B cell (primary cell): ENCODE results near the gene MAST2. TPM values are rescaled to one million over a fixed set of nuclear protein-coding genes. Genes with fewer than 3 reads are reported as not detected.

Source experiments
- ATAC-seq: fragments of 200-7000 bp; cut with Tn5 transposase; one replicate; pipeline ENCODE4 v1.10.0; 2021; ENCODE audit warnings: low read depth, mild to moderate bottlenecking, moderate number of reproducible peaks, moderate library complexity
- CTCF ChIA-PET: fragments of 350-600 bp; sonication (Branson Sonifier 250); formaldehyde crosslinking; loops from one replicate; lab custom pipeline; 2021; ENCODE audit warnings: antibody characterized with exemption, inconsistent platforms; lab: Charles Lee
- POLR2A ChIA-PET: fragments of 350-600 bp; sonication (Branson Sonifier 250); formaldehyde crosslinking; loops from one replicate; lab custom pipeline; 2021; ENCODE audit warnings: antibody characterized with exemption; lab: Charles Lee
- DNase-seq: peaks from one replicate; pipeline ENCODE4 v3.0.0; 2013
- H2AFZ ChIP-seq: 2 replicates; pipeline ENCODE4 v1.6.1; 2012; ENCODE audit warnings: mild to moderate bottlenecking, low read depth, low read length; ENCODE audit not compliant: insufficient read depth, poor library complexity, severe bottlenecking
- H3K27ac ChIP-seq, 2 donors: 1 replicate in 1 of 2; 2 replicates in 1 of 2; pipeline ENCODE4 v1.5.1; 2012 to 2013; ENCODE audit warnings: low read length in 2 of 2, mild to moderate bottlenecking in 2 of 2, moderate library complexity in 1 of 2
- H3K27me3 ChIP-seq, 4 experiments: fragments of 200-600 bp in 1 of 4; sonication (generic) in 1 of 4; replicated peaks in 1 of 4; 1 replicate in 2 of 4; 2 replicates in 2 of 4; pipeline versions ENCODE4 v1.6.1 to v1.7.0; 2013 to 2016; ENCODE audit warnings: low read length in 3 of 4, mild to moderate bottlenecking in 2 of 4, mixed read lengths in 1 of 4, moderate library complexity in 1 of 4; ENCODE audit not compliant: insufficient read depth in 4 of 4, control insufficient read depth in 3 of 4; ENCODE audit errors: control extremely low read depth in 1 of 4
- H3K36me3 ChIP-seq, 2 experiments: replicated peaks in 1 of 2; 1 replicate in 1 of 2; 2 replicates in 1 of 2; pipeline versions ENCODE4 v1.6.1 to v1.7.1; 2013; ENCODE audit warnings: low read length in 1 of 2; ENCODE audit not compliant: insufficient read depth in 2 of 2, control insufficient read depth in 1 of 2; ENCODE audit errors: control extremely low read depth in 1 of 2, extremely low read depth in 1 of 2
- H3K4me1 ChIP-seq, 2 donors: fragments of 200-600 bp in 1 of 2; sonication (generic) in 1 of 2; 1 replicate in 1 of 2; 2 replicates in 1 of 2; pipeline versions ENCODE4 v1.5.1 to v1.6.1; 2013 to 2017; ENCODE audit warnings: low read length in 2 of 2; ENCODE audit not compliant: control insufficient read depth in 2 of 2, insufficient read depth in 2 of 2
- H3K4me2 ChIP-seq: replicated peaks from 2 replicates; pipeline ENCODE3; 2012; ENCODE audit warnings: mild to moderate bottlenecking, low read depth, low read length; ENCODE audit not compliant: poor library complexity, severe bottlenecking
- H3K4me3 ChIP-seq, 5 experiments: fragments of 200-600 bp in 1 of 5; sonication (generic) in 1 of 5; 1 replicate in 3 of 5; 2 replicates in 2 of 5; pipeline versions ENCODE4 v1.5.1 to v1.7.0; 2011 to 2016; ENCODE audit warnings: low read length in 4 of 5, mild to moderate bottlenecking in 4 of 5, low read depth in 2 of 5, control low read depth in 1 of 5, moderate library complexity in 1 of 5; ENCODE audit not compliant: insufficient read depth in 1 of 5; ENCODE audit errors: control extremely low read depth in 1 of 5, extremely low read depth in 1 of 5
- H3K79me2 ChIP-seq: fragments of 200-600 bp; sonication (generic); one replicate; pipeline ENCODE4 v1.6.0; 2016; ENCODE audit warnings: low read length; ENCODE audit not compliant: control insufficient read depth, insufficient read depth
- H3K9ac ChIP-seq: fragments of 200-600 bp; sonication (generic); 2 replicates; pipeline ENCODE4 v1.6.1; 2017; ENCODE audit warnings: mild to moderate bottlenecking, low read length, moderate library complexity
- H3K9me3 ChIP-seq, 3 donors: one replicate each; pipeline versions ENCODE4 v1.6.1 to v1.7.1; 2013; ENCODE audit warnings: low read length in 2 of 3; ENCODE audit not compliant: control insufficient read depth in 2 of 3, insufficient read depth in 1 of 3; ENCODE audit errors: control extremely low read depth in 1 of 3
- H4K20me1 ChIP-seq: 2 replicates; pipeline ENCODE4 v1.6.0; 2012; ENCODE audit warnings: mild to moderate bottlenecking, low read length; ENCODE audit not compliant: insufficient read depth, control insufficient read depth, poor library complexity, severe bottlenecking
- H3K27ac Mint-ChIP-seq: one replicate; pipeline ENCODE4 v1.8.0; 2021; ENCODE audit warnings: mixed read lengths
- H3K27me3 Mint-ChIP-seq: one replicate; pipeline ENCODE4 v1.8.0; 2021; ENCODE audit warnings: mixed read lengths
- H3K4me1 Mint-ChIP-seq: one replicate; pipeline ENCODE4 v1.8.0; 2021; ENCODE audit warnings: mixed read lengths
- H3K4me3 Mint-ChIP-seq: one replicate; pipeline ENCODE4 v1.8.0; 2021; ENCODE audit warnings: mixed read lengths
- H3K9me3 Mint-ChIP-seq: one replicate; pipeline ENCODE4 v1.8.0; 2022; ENCODE audit warnings: mixed read lengths; ENCODE audit not compliant: insufficient read depth
- EZH2 ChIP-seq: IDR thresholded peaks from 2 replicates; pipeline ENCODE4 v1.6.1; 2012; ENCODE audit warnings: borderline replicate concordance, low read depth, mild to moderate bottlenecking, moderate library complexity, low read length; ENCODE audit not compliant: insufficient read depth, poor library complexity, severe bottlenecking
- WGBS: methylation state at CpG from one replicate; pipeline ENCODE4 v1.1.5; 2013; ENCODE audit warnings: missing lambda C conversion rate; ENCODE audit not compliant: insufficient coverage; 5-methylcytosine and 5-hydroxymethylcytosine counted together
- intact Hi-C: fragments of 100-400 bp; cut with micrococcal nuclease; formaldehyde crosslinking; loops from one replicate; pipeline ENCODE4 v1.10.0; 2022
- polyA plus RNA-seq: library from polyadenylated mRNA; depleted of rRNA; stranded (reverse); fragments of >200 nt; gene quantifications from 2 replicates; pipeline ENCODE4 v1.2.3, GENCODE V29; 2012
- total RNA-seq, 2 donors: library from RNA; stranded (reverse); fragments of 120-200 nt in 1 of 2; gene quantifications; 1 replicate in 1 of 2; 2 replicates in 1 of 2; pipeline versions ENCODE4 v1.2.3 to v1.2.4, GENCODE V29; 2013 to 2022
- TF ChIP-seq, protein P1 (sequence below): fragments of 200-600 bp; IDR thresholded peaks from one replicate; pipeline ENCODE4 v1.8.0; 2022; ENCODE audit warnings: antibody characterized with exemption, mild to moderate bottlenecking

Gene MAST2
- total and polyA plus RNA-seq, 2 donors (not counting 1 experiment from before 2014, with no cell fraction given) = 12.5 to 23.3 TPM

DNA sequence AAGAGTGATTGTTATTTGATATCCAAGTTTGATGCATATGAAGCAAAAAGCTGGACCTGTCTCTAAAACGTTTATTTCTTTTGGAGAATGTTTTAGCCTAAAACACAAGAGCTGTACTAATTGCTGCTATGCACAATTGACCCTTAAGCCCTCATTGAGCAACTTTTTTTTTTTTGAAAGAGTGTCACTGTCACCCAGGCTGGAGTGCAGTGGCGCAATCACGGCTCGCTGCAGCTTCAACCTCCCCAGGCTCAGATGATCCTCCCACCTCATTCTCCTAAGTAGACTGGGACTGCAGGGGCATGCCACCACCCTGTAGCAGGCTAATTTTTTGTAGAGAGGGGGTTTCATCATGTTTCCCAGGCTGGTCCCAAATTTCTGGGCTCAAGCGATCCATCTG lies 199.9 kb downstream of the MAST2 start:
- H3K27me3 Mint-ChIP-seq = no peaks in the 10 kb centered on the region
- Histone ChIP-seq H3K36me3 (peaks cover 0 to 2% of the 10 kb centered on the region in 2 experiments), H3K9ac (no peak overlapping the region), H3K4me1 (no peaks in the 10 kb centered on the region), H3K9me3 (no peaks in the 10 kb centered on the region), H2AFZ (no peak overlapping the region), H4K20me1 (no peaks in the 10 kb centered on the region), H3K4me2 (no peak overlapping the region), H3K27ac (no peak overlapping the region), H3K4me3 (no peak overlapping the region), H3K79me2 (no peaks in the 10 kb centered on the region), H3K27me3 (no peaks in the 10 kb centered on the region)
- ATAC-seq (no peak), DNase-seq (no peak)
- CTCF ChIA-PET = no interaction called here
- 100% methylated on average over 1 of the region's 5 CpGs for WGBS
- H3K27ac Mint-ChIP-seq = no peak overlapping the region
- H3K9me3 Mint-ChIP-seq = no peaks in the 10 kb centered on the region
- H3K4me1 Mint-ChIP-seq = no peaks in the 10 kb centered on the region
- POLR2A ChIA-PET = no interaction called here
- TF ChIP-seq EZH2 = no peak
- TF ChIP-seq, protein P1, sequence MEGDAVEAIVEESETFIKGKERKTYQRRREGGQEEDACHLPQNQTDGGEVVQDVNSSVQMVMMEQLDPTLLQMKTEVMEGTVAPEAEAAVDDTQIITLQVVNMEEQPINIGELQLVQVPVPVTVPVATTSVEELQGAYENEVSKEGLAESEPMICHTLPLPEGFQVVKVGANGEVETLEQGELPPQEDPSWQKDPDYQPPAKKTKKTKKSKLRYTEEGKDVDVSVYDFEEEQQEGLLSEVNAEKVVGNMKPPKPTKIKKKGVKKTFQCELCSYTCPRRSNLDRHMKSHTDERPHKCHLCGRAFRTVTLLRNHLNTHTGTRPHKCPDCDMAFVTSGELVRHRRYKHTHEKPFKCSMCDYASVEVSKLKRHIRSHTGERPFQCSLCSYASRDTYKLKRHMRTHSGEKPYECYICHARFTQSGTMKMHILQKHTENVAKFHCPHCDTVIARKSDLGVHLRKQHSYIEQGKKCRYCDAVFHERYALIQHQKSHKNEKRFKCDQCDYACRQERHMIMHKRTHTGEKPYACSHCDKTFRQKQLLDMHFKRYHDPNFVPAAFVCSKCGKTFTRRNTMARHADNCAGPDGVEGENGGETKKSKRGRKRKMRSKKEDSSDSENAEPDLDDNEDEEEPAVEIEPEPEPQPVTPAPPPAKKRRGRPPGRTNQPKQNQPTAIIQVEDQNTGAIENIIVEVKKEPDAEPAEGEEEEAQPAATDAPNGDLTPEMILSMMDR = no peak
- intact Hi-C loops = no loop called here
- H3K4me3 Mint-ChIP-seq = no peak overlapping the region

DNA sequence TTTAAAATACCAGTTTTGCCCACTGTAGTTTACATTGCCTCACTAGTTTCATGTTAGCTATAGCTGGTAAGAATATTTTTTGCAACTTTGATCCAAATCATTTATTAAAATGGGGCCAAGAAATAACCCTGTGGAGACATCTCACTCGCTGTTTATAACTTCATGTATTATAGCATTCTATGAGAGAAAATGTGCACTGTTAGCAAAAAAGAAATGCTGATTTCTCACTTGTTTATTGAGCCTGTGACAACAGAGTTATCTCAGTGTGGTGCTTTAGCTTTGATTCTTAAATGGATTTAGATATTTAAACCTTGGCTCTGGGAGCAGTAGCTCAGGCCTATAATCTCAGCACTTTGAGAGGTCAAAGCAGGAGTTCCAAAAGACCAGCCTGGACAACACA lies 201.1 kb downstream of the MAST2 start:
- no peaks in the 10 kb centered on the region for H3K9me3 Mint-ChIP-seq
- no peak overlapping the region for H3K4me3 Mint-ChIP-seq
- Histone ChIP-seq H3K4me1 (no peaks in the 10 kb centered on the region), H3K4me2 (no peak overlapping the region), H3K4me3 (no peak overlapping the region), H3K79me2 (no peaks in the 10 kb centered on the region), H4K20me1 (no peaks in the 10 kb centered on the region), H3K9me3 (no peaks in the 10 kb centered on the region), H3K27me3 (no peaks in the 10 kb centered on the region), H3K36me3 (peaks cover 0 to 2% of the 10 kb centered on the region in 2 experiments), H3K27ac (no peak overlapping the region), H2AFZ (no peak overlapping the region), H3K9ac (no peak overlapping the region)
- H3K27ac Mint-ChIP-seq = no peak overlapping the region
- ATAC-seq (no peak), DNase-seq (no peak)
- ChIA-PET CTCF (no interaction called here), POLR2A (no interaction called here)
- H3K27me3 Mint-ChIP-seq = no peaks in the 10 kb centered on the region
- WGBS = no CpG with 5 or more reads among the region's 1 CpG
- H3K4me1 Mint-ChIP-seq = no peaks in the 10 kb centered on the region
- intact Hi-C loops = no loop called here
- no peak for TF ChIP-seq EZH2
- TF ChIP-seq, protein P1 = no peak
